ENCODE results near the gene FBXO24. TPM values are rescaled to one million over a fixed set of nuclear protein-coding genes. Genes with fewer than 3 reads are reported as not detected.
A peak's percentile ranks its signal among the peaks of the same experiment; 100 is the strongest.
"Not testable (repeated sequence)": the region's sequence is repeated elsewhere in the genome, so short reads cannot be mapped to it uniquely, and the experiment has no call there.

The FBXO24 gene
- total RNA-seq = 0.20 TPM

DNA sequence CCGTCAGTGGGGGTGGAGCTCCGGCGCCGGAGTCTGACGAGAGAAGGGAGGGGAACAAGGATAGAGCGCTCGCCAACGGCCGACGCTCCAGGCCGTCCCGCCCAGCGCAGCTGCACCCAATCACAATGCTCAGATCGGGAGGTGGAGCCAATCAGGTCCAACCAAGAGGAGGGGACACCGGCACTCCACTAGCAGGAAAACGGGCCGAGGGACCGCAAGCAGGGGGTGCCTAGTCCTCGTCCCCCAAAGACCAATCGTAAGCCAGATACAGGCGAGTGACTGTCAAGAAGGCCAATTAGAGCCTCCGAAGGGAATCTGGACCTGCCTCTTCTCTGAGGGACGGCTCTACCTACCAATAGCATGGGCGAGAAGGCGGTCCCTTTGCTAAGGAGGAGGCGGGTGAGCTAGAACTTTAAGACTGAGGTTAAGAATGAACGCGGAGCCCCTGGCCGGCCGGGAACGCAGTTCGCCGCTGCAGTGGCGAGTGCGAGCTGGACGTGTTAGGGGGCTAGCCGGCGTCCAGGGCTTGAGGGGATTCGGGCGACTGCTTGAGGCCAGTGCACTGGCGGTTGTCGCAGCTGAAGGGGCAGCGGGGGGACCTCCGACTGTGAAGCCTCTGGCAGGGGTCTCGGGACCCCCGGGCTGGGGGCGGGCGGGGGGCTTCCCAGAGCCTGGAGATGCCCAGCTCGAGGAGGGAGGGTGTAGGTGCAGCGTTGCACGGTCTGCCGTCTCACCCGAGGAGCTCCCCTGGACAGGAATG is at the start of gene FBXO24:
Gene FBXO24 (plus strand): TSS at position 63 of the 760 bp plus-strand sequence. CDS start 298 bp downstream, at position 361.
- peak; percentile 100 for DNase-seq

GRCh38 chr7:100536695-100537094 is 49.4 kb upstream of the FBXO24 start:
- DNase-seq = not testable (repeated sequence)

DNA sequence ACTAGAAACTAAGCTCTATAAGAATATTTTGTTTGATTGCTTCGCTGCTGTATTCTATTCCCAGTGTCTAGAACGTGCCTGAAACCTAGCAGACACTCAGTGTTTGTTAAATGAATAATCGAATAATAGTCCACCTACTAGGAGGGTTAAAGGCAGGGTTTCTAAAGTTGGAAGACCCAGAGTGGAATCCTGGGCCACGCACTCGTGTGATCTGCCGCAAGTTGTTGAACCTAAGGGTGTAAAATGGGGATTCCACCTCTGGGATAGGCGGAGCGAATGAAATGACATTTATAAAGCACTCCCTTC is 47.8 kb upstream of the FBXO24 start:
- no peak for DNase-seq

DNA sequence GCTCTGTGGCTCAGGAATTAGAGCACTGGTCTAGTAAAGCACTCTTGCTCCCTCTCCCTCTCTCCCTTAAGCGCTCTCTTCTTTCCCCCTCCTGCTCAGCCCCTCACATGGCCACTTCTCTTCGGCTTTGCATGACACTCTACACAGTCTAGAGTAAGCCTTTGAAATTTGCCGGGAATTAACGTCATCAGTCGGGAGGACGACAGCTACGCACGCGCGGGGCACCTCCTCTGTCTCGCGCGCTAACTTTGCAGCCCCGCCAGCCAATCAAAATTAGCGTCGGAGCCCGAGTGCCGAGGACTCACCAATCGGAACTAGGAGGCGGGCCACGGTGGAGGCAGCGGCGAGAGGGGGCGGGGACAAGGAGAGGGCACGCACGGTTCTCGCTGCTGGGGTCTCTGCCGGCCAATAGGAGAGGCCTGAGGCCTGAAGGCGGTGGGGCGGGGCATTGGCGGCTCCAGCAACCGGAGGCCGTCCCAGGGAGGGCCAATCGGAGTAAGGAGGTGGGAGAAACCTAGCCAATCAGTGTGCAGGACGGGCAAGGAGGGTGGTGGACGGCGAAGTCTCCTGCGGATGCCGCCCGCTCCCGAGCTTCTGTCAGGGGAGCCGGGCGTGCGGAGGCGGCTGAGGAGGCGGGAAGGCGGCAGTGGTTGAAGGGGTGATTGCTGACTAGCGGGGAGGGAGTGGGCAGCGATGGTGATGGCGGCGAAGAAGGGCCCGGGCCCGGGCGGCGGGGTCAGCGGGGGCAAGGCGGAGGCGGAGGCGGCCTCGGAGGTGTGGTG is 47.3 kb upstream of the FBXO24 start, which contains the start of gene AGFG2:
Gene AGFG2 (plus strand): TSS at position 550 of the 782 bp plus-strand sequence. CDS start 144 bp downstream, at position 694.
- DNase-seq = peak; percentile 100

- no peak for DNase-seq
These were observed 46.6 kb upstream of the FBXO24 start for GRCh38 chr7:100539436-100540006.

GRCh38 chr7:100540073-100540723 is 45.9 kb upstream of the FBXO24 start:
- DNase-seq = no peak

DNA sequence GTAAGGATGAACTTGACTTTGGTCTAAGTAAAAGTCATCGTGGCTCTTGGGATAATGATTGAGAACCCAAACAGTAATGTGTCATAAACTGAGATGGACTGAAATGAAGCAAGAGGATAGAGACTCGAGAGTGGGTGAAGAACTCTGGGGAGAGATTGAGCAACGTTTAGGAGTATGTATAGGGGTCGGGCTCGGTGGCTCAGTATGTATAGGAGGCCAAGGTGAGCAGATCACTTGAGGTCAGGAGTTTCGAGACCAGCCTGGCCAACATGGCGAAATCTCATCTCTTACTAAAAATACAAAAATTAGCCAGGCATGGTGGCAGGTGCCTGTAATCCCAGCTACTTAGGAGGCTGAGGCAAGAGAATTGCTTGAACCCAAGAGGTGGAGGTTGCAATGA is 44.8 kb upstream of the FBXO24 start:
- DNase-seq = not testable (repeated sequence)

DNA sequence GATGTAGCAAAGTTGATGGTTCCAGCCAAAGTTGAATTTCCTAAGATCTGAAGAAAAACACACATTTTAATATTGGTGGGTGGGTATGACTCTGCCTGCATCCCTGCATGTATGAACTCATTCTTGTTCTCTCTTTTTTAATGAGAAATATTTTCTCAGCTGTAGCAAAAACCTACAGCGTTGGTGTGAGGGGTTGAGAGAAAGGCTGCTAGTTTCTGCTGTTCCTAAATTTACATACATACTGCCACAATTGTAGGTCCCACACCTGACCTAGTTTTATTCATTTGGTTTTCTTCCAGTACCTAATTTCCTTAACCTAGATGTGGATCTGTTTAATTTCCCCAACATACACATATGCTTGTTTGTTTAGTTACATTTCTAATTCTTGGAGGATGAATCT is 42.5 kb upstream of the FBXO24 start:
- no peak for DNase-seq

- no peak for DNase-seq
These were observed 41.7 kb upstream of the FBXO24 start for GRCh38 chr7:100544386-100544785.

- no peak for DNase-seq
These were observed 41.2 kb upstream of the FBXO24 start for GRCh38 chr7:100544967-100545359.

GRCh38 chr7:100545360-100546128 is 40.6 kb upstream of the FBXO24 start:
- peak; percentile 19 for DNase-seq

DNA sequence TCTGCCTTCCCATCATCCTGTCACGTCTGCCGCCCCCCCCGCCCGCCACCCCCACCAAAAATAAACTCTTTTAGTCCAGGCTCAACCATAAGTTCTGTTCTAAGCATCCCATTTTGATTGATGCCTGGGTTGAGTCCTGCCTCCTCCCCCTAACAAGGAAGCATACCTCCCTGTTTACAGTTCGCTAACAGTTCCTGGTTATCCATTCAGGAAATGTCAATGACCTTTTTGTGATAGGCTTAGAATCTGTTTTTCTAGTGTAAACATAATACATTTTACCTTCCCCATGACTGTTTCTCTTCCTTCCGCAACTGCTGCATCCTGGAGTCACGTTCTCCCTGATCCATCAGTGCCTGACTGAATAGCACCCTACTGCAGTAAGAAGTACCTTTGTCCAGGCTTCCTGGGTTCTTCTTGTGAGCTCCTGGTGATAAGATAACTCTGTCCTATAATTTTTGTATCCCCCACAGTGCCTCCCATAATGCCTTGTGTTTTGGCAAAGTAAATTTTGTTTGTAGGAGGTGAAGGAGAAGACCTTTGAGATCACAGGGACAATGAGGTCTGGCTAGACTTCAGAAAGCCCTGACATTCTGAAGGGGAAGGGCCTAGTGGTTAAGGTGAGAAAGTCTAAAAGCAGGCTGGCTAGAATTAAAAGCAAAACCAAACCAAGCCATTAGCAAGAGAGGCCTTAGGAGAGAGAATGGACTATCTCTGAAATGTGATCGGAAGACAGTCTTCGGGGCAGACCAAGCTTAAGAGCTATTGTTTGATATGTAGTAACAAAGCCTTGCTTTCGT is 39.8 kb upstream of the FBXO24 start:
- DNase-seq = no peak

GRCh38 chr7:100546926-100547800 is 39.0 kb upstream of the FBXO24 start:
- no peak for DNase-seq

DNA sequence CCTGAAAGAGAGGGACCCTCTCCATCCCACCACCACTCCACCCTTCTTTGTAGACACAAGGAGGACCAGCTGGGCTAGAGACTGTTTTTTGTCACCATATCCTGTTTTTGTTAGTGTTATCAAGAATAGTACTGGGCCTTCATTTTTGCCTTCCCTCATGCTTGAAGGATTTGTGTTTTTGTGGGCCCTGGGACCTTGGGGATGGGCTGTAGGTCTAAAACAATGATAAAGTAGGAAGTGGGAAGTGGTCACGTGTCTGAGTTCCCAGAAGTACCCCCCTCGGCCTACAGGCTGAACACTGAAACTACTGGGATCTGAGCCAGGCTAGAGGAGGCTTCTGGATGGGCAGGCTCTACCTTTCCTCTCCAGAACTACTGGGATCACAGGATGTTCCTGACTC is 38.3 kb upstream of the FBXO24 start:
- DNase-seq = peak; percentile 4

DNA sequence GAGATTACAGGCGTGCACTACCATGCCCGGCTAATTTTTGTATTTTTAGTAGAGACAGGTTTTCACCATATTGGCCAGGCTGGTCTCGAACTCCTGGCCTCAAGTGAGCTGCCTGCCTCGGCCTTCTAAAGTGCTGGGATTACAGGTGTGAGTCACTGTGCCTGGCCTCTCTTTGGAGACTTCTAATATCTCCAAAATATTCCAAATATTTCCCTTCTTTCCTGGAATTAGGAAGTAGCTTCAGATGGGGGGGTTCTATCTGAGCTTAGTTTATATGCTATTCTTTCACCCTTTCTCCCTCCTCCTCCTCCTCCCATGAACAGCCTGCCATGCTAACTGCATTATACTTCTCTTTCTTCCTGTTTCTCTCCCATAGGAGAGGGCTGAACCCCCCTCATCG is 37.7 kb upstream of the FBXO24 start:
- DNase-seq = not testable (repeated sequence)

GRCh38 chr7:100552532-100552931 is 33.6 kb upstream of the FBXO24 start:
- DNase-seq = no peak

DNA sequence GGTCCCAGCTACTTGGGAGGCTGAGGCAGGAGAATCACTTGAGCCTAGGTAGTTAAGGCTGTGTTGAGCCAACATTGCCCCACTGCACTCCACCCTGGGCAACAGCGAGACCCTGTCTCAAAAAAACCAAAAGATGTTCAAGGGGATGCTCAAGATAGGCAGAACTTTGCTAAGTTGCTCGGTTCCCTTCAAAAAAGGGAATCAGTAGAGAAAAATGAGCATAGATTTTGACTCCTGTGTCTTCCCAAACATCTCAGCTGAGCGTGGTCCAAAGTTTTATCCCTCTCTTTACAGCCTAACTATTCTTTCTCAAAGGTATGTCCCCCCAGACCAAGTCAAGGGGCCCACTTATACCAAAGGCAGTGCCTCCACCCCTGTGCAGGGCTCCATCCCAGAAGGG is 33.1 kb upstream of the FBXO24 start:
- DNase-seq = no peak

- no peak for DNase-seq
These were observed 30.4 kb upstream of the FBXO24 start for GRCh38 chr7:100555701-100556100.

- no peak for DNase-seq
These were observed 29.6 kb upstream of the FBXO24 start for GRCh38 chr7:100556541-100556940.

DNA sequence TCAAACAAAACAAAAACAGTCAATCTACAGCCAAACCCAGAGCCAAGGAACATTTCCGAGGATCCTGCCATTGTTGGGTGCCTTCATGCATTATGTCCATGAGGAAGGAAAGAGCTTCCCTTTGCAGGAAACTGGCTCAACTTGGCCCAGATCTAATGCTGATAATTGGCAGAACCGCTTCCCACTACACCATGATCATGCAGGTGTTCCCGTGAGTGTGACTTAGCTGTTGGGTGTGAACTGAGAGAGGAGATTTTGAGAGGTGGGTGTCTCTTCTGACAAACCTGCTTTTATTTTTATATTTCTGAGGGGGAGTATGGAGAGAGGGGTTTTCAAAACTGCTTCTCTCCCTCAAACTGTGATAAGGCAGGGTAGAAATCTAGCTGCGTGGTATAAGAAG is 27.0 kb upstream of the FBXO24 start:
- no peak for DNase-seq
